ENCODE data around the gene ITPA. TPM values are rescaled to one million over a fixed set of nuclear protein-coding genes. Genes with fewer than 3 reads are reported as not detected.

The ITPA gene
- total and polyA plus RNA-seq, 2 of the 8 experiments (the other 6 are each of a cell fraction or from before 2014, with no cell fraction given): 88.2 to 94.0 TPM

- Histone ChIP-seq H4K91ac (replicated peaks; ENCODE audit: insufficient read length, low read length) (no peak overlapping the region), H3K27me3 (replicated peaks in 1 of 4; ENCODE audit: control insufficient read depth in 3 of 4, extremely low read depth in 1 of 4, insufficient read depth in 3 of 4, low read length in 3 of 4) (peaks cover 7 to 39% (median 33%) of the 10 kb centered on the region in 4 experiments), H2AK5ac (ENCODE audit: low read depth, low read length) (no peak overlapping the region), H3K56ac (replicated peaks; ENCODE audit: insufficient read length, low read depth, low read length) (no peak overlapping the region), H2AFZ (ENCODE audit: low read length) (no peak overlapping the region), H4K8ac (ENCODE audit: extremely low read depth, insufficient read depth, low read length) (peak overlapping the region; percentile 35; the same call in 1 of the 2 replicates), H2BK5ac (ENCODE audit: low read depth, low read length) (no peak overlapping the region), H3K9ac (replicated peaks in 1 of 4; ENCODE audit: extremely low read depth in 1 of 4, low read depth in 3 of 4, low read length in 3 of 4) (no peak overlapping the region; a peak in 1 of 7 replicates), H3K4me1 (replicated peaks in 1 of 4; ENCODE audit: control insufficient read depth in 3 of 4, insufficient read depth in 4 of 4, low read length in 3 of 4) (peaks cover 0 to 16% (median 4%) of the 10 kb centered on the region in 4 experiments; a peak in 4 of 7 replicates), H3K4me3 (ENCODE audit: extremely low read depth in 1 of 4, insufficient read depth in 2 of 4, low read depth in 3 of 4, low read length in 4 of 4) (no peak overlapping the region), H3K9me3 (ENCODE audit: insufficient read depth in 2 of 2, low read depth in 1 of 2, low read length in 1 of 2) (no peaks in the 10 kb centered on the region), H2BK120ac (replicated peaks; ENCODE audit: low read depth, low read length) (no peak overlapping the region), H2BK15ac (ENCODE audit: low read length) (no peak overlapping the region), H4K20me1 (replicated peaks in 1 of 2; ENCODE audit: control insufficient read depth in 1 of 2, insufficient read depth in 2 of 2, low read length in 2 of 2) (peaks cover 0 to 12% of the 10 kb centered on the region in 2 experiments), H3K23ac (ENCODE audit: insufficient read length) (no peak overlapping the region), H3K14ac (ENCODE audit: insufficient read length) (no peak overlapping the region), H3K4me2 (ENCODE audit: insufficient read depth in 1 of 2, low read depth in 2 of 2, low read length in 2 of 2) (no peak overlapping the region), H3K27ac (ENCODE audit: low read depth, low read length) (no peak overlapping the region), H3K18ac (ENCODE audit: extremely low read depth, low read length) (no peak overlapping the region), H2BK20ac (ENCODE audit: low read length) (no peak overlapping the region), H3K4ac (replicated peaks; ENCODE audit: insufficient read length, low read depth, low read length) (no peak overlapping the region), H3K79me2 (ENCODE audit: control insufficient read depth in 1 of 2, insufficient read depth in 2 of 2, low read length in 2 of 2) (no peaks in the 10 kb centered on the region), H2BK12ac (ENCODE audit: low read depth, low read length) (no peak overlapping the region), H3K36me3 (ENCODE audit: control insufficient read depth in 2 of 4, insufficient read depth in 4 of 4, low read length in 3 of 4) (no peaks in the 10 kb centered on the region), H4K5ac (ENCODE audit: insufficient read length, low read depth, low read length) (no peak overlapping the region), H3K23me2 (ENCODE audit: low read depth, low read length) (peaks cover 14% of the 10 kb centered on the region; the same call in 1 of the 2 replicates), H3K79me1 (ENCODE audit: low read depth, low read length) (no peaks in the 10 kb centered on the region)
- no peak for DNase-seq (ENCODE audit: low read depth in 1 of 2, low spot score in 2 of 2)
- FAIRE-seq: no peak
- CTCF ChIA-PET (ENCODE audit: partially characterized antibody): interaction anchor here (0.9 to 3.1 kb wide), 3 partner anchors 26 to 452 kb away, joined by 3 to 14 read pairs (median 5); no protein-coding TSS in a partner anchor
- POLR2A ChIA-PET (ENCODE audit: partially characterized antibody): interaction anchor here (0.6 to 1.5 kb wide), 2 partner anchors 38 to 189 kb away, joined by 3 read pairs; no protein-coding TSS in a partner anchor
- WGBS, 2 experiments (ENCODE audit: extremely low coverage in 1 of 2, insufficient coverage in 1 of 2, insufficient read length in 1 of 2, insufficient replicate concordance in 2 of 2, low coverage in 1 of 2, low lambda C conversion rate in 2 of 2, missing lambda C conversion rate in 1 of 2): 100% methylated on average over 1 of the region's 1 CpG; no CpG with 5 or more reads in 1 of the 2 experiments
- no peak for TF ChIP-seq BACH1 (IDR thresholded peaks at IDR 0.05; ENCODE audit: low read length)
- TF ChIP-seq GABPA (IDR thresholded peaks at IDR 0.05; ENCODE audit: borderline replicate concordance, insufficient read depth, low read length): no peak
- no peak for TF ChIP-seq RBBP5 (IDR thresholded peaks at IDR 0.05; ENCODE audit: borderline replicate concordance, low read depth, low read length)
- TF ChIP-seq RXRA (IDR thresholded peaks at IDR 0.05; ENCODE audit: insufficient read depth, low read depth, low read length): no peak
- no peak for TF ChIP-seq SAP30 (IDR thresholded peaks at IDR 0.05; ENCODE audit: insufficient read depth, insufficient replicate concordance, low read length)
- TF ChIP-seq SIN3A (conservative IDR thresholded peaks at IDR 0.05 in 1 of 2, IDR thresholded peaks at IDR 0.05 in 1 of 2; ENCODE audit: low read depth in 1 of 2, low read length in 2 of 2): no peak
- no peak for TF ChIP-seq SIRT6 (IDR thresholded peaks at IDR 0.05; ENCODE audit: low read length)
- no peak for TF ChIP-seq SUZ12 (IDR thresholded peaks at IDR 0.05; ENCODE audit: low read length)
- no peak for TF ChIP-seq RAD21 (IDR thresholded peaks at IDR 0.05 in 1 of 2, conservative IDR thresholded peaks at IDR 0.05 in 1 of 2; ENCODE audit: low read depth in 2 of 2, low read length in 2 of 2)
- no peak for TF ChIP-seq MAFK (IDR thresholded peaks at IDR 0.05; ENCODE audit: low read depth, low read length)
- TF ChIP-seq CHD2 (IDR thresholded peaks at IDR 0.05; ENCODE audit: low read length): no peak
Measured at GRCh38 chr20:3244613-3245012, 35.3 kb downstream of the ITPA start.
